IMR-90 (cell line): ENCODE data around the gene TTLL7. TPM values are rescaled to one million over a fixed set of nuclear protein-coding genes. Genes with fewer than 3 reads are reported as not detected.

Source experiments
- ATAC-seq: fragments of 200-7000 bp; cut with Tn5 transposase; 2 replicates; pipeline ENCODE4 v1.9.1; 2020; ENCODE audit warnings: low read depth, mild to moderate bottlenecking, moderate library complexity
- BruUV-seq: library from RNA; stranded (reverse); fragments of 400-500 nt; replicated peaks from 2 replicates; lab custom pipeline; 2021; lab: Mats Ljungman, UMichigan
- CTCF ChIA-PET: fragments of 300-600 bp; formaldehyde crosslinking; extraction: SDS; loops from one replicate; lab custom pipeline; 2021; ENCODE audit warnings: antibody characterized with exemption; lab: Yijun Ruan, JAX
- POLR2A ChIA-PET: fragments of 300-600 bp; sonication (Branson Sonifier 250); formaldehyde crosslinking; loops from one replicate; lab custom pipeline; 2022; ENCODE audit warnings: antibody characterized with exemption; ENCODE audit not compliant: unreplicated experiment; lab: Charles Lee
- DNase-seq: peaks from one replicate; pipeline ENCODE4 v3.0.0; 2013
- H2AFZ ChIP-seq: replicated peaks from 2 replicates; pipeline ENCODE3; 2013; ENCODE audit warnings: low read length, mild to moderate bottlenecking; ENCODE audit not compliant: poor library complexity
- H2AK5ac ChIP-seq: 2 replicates; pipeline ENCODE4 v1.6.1; 2013; ENCODE audit warnings: low read depth, low read length, inconsistent platforms
- H2AK9ac ChIP-seq: replicated peaks from 2 replicates; pipeline ENCODE3; 2013; ENCODE audit warnings: mild to moderate bottlenecking, low read depth, low read length, moderate library complexity; ENCODE audit not compliant: poor library complexity
- H2BK120ac ChIP-seq: 2 replicates; pipeline ENCODE4 v1.6.1; 2013; ENCODE audit warnings: low read depth, low read length, inconsistent platforms
- H2BK15ac ChIP-seq: 3 replicates; pipeline ENCODE4 v1.6.1; 2013; ENCODE audit warnings: low read depth, low read length, inconsistent platforms
- H2BK20ac ChIP-seq: 2 replicates; pipeline ENCODE4 v1.6.1; 2013; ENCODE audit warnings: low read depth, mild to moderate bottlenecking, inconsistent platforms, low read length, moderate library complexity
- H2BK5ac ChIP-seq: 2 replicates; pipeline ENCODE4 v1.6.1; 2013; ENCODE audit warnings: mild to moderate bottlenecking, low read depth, low read length, inconsistent platforms; ENCODE audit not compliant: poor library complexity, severe bottlenecking
- H3K14ac ChIP-seq: replicated peaks from 2 replicates; pipeline ENCODE4 v1.6.1; 2013; ENCODE audit warnings: low read depth, low read length, inconsistent platforms
- H3K18ac ChIP-seq: 2 replicates; pipeline ENCODE4 v1.6.1; 2013; ENCODE audit warnings: low read depth, low read length, control low read depth
- H3K23ac ChIP-seq: 2 replicates; pipeline ENCODE4 v1.6.1; 2013; ENCODE audit warnings: low read depth, low read length, inconsistent platforms
- H3K27ac ChIP-seq: 2 replicates; pipeline ENCODE4 v1.5.1; 2013; ENCODE audit warnings: mild to moderate bottlenecking, control low read depth, low read length; ENCODE audit not compliant: insufficient read depth
- H3K27me3 ChIP-seq: 2 replicates; pipeline ENCODE4 v1.6.1; 2013; ENCODE audit warnings: low read length; ENCODE audit not compliant: control insufficient read depth, insufficient read depth
- H3K36me3 ChIP-seq: 2 replicates; pipeline ENCODE4 v1.6.1; 2013; ENCODE audit warnings: low read length, mixed read lengths; ENCODE audit not compliant: control insufficient read depth, insufficient read depth
- H3K4ac ChIP-seq: 2 replicates; pipeline ENCODE4 v1.6.1; 2013; ENCODE audit warnings: low read depth, low read length, inconsistent platforms
- H3K4me1 ChIP-seq: 2 replicates; pipeline ENCODE4 v1.6.1; 2013; ENCODE audit warnings: low read length, mixed read lengths; ENCODE audit not compliant: control insufficient read depth, insufficient read depth
- H3K4me2 ChIP-seq: 2 replicates; pipeline ENCODE4 v1.6.1; 2013; ENCODE audit warnings: low read depth, mild to moderate bottlenecking, control low read depth, low read length, moderate library complexity
- H3K4me3 ChIP-seq: 2 replicates; pipeline ENCODE4 v1.5.1; 2013; ENCODE audit warnings: low read depth, mild to moderate bottlenecking, control low read depth, low read length, moderate library complexity; ENCODE audit not compliant: insufficient read depth
- H3K56ac ChIP-seq: 2 replicates; pipeline ENCODE4 v1.6.1; 2013; ENCODE audit warnings: low read length, inconsistent platforms; ENCODE audit not compliant: insufficient read depth; ENCODE audit errors: extremely low read depth
- H3K79me1 ChIP-seq, 2 experiments: 2 replicates each; pipeline ENCODE4 v1.6.1; 2013; ENCODE audit warnings: low read length in 2 of 2, inconsistent platforms in 1 of 2, low read depth in 1 of 2
- H3K9ac ChIP-seq: 2 replicates; pipeline ENCODE4 v1.6.1; 2013; ENCODE audit warnings: low read depth, low read length, control low read depth
- H3K9me1 ChIP-seq: 2 replicates; pipeline ENCODE4 v1.6.1; 2013; ENCODE audit warnings: low read length, inconsistent platforms; ENCODE audit not compliant: insufficient read depth
- H3K9me3 ChIP-seq: 2 replicates; pipeline ENCODE4 v1.6.1; 2013; ENCODE audit warnings: low read length; ENCODE audit not compliant: control insufficient read depth, insufficient read depth
- H4K20me1 ChIP-seq: 2 replicates; pipeline ENCODE4 v1.6.1; 2013; ENCODE audit warnings: low read length, inconsistent platforms; ENCODE audit not compliant: insufficient read depth
- H4K5ac ChIP-seq: 2 replicates; pipeline ENCODE4 v1.6.1; 2013; ENCODE audit warnings: mild to moderate bottlenecking, low read depth, low read length, control low read depth
- H4K8ac ChIP-seq, 2 experiments: 2 replicates each; pipeline ENCODE4 v1.6.1; 2013; ENCODE audit warnings: low read depth in 2 of 2, low read length in 2 of 2, control low read depth in 1 of 2, inconsistent platforms in 1 of 2
- H4K91ac ChIP-seq: 2 replicates; pipeline ENCODE4 v1.6.1; 2013; ENCODE audit warnings: low read depth, low read length, inconsistent platforms; ENCODE audit not compliant: insufficient read depth
- BHLHE40 ChIP-seq: fragments of 150-350 bp; IDR thresholded peaks from 2 replicates; pipeline ENCODE4 v1.6.1; 2016; ENCODE audit warnings: mild to moderate bottlenecking, low read depth, low read length
- CEBPB ChIP-seq: IDR thresholded peaks from 2 replicates; pipeline ENCODE4 v1.6.1; 2012; ENCODE audit warnings: low read depth, low read length, improper control_type of control experiment
- CHD1 ChIP-seq: IDR thresholded peaks from 2 replicates; pipeline ENCODE4 v1.6.1; 2012; ENCODE audit warnings: low read depth, low read length, improper control_type of control experiment
- CTCF ChIP-seq: conservative IDR thresholded peaks from 2 replicates; pipeline ENCODE4 v1.5.1; 2012; ENCODE audit warnings: mild to moderate bottlenecking, low read depth, low read length, improper control_type of control experiment
- ELK1 ChIP-seq: fragments of 150-350 bp; IDR thresholded peaks from 2 replicates; pipeline ENCODE4 v1.6.1; 2016; ENCODE audit warnings: low read depth, mild to moderate bottlenecking, low read length, moderate library complexity, borderline replicate concordance
- FOS ChIP-seq: fragments of 150-350 bp; IDR thresholded peaks from 2 replicates; pipeline ENCODE4 v1.6.1; 2016; ENCODE audit warnings: low read depth, low read length
- MAFK ChIP-seq: IDR thresholded peaks from 2 replicates; pipeline ENCODE4 v1.6.1; 2012; ENCODE audit warnings: low read depth, low read length, improper control_type of control experiment
- MAZ ChIP-seq: IDR thresholded peaks from 2 replicates; pipeline ENCODE4 v1.6.1; 2012; ENCODE audit warnings: low read depth, mild to moderate bottlenecking, low read length, improper control_type of control experiment, moderate library complexity, borderline replicate concordance
- MXI1 ChIP-seq: IDR thresholded peaks from 2 replicates; pipeline ENCODE4 v1.6.1; 2012; ENCODE audit warnings: low read depth, mild to moderate bottlenecking, low read length, moderate library complexity, borderline replicate concordance
- NFE2L2 ChIP-seq: fragments of 150-350 bp; IDR thresholded peaks from 2 replicates; pipeline ENCODE4 v1.6.1; 2016; ENCODE audit warnings: low read depth, mild to moderate bottlenecking, low read length
- POLR2A ChIP-seq: IDR thresholded peaks from 2 replicates; pipeline ENCODE4 v1.6.1; 2012; ENCODE audit warnings: mild to moderate bottlenecking, low read depth, low read length
- RAD21 ChIP-seq: IDR thresholded peaks from 2 replicates; pipeline ENCODE4 v1.6.1; 2012; ENCODE audit warnings: low read length, improper control_type of control experiment
- RCOR1 ChIP-seq: IDR thresholded peaks from 2 replicates; pipeline ENCODE4 v1.6.1; 2012; ENCODE audit warnings: mild to moderate bottlenecking, low read length, improper control_type of control experiment; ENCODE audit not compliant: insufficient replicate concordance
- RFX5 ChIP-seq: IDR thresholded peaks from 2 replicates; pipeline ENCODE4 v1.8.0; 2012; ENCODE audit warnings: low read depth, mild to moderate bottlenecking, low read length, moderate library complexity
- SMC3 ChIP-seq: fragments of 150-350 bp; IDR thresholded peaks from 2 replicates; pipeline ENCODE4 v1.6.1; 2016; ENCODE audit warnings: low read depth, mild to moderate bottlenecking, antibody characterized with exemption, low read length, moderate library complexity
- USF2 ChIP-seq: fragments of 150-350 bp; IDR thresholded peaks from 2 replicates; pipeline ENCODE4 v1.6.1; 2017; ENCODE audit warnings: mild to moderate bottlenecking, antibody characterized with exemption, low read length, low read depth
- WGBS, 2 experiments: methylation state at CpG; one replicate each; pipeline versions ENCODE4 v1.1.5 to v1.1.7; 2013; ENCODE audit warnings: missing lambda C conversion rate in 2 of 2; ENCODE audit not compliant: insufficient read length in 1 of 2; ENCODE audit errors: extremely low coverage in 2 of 2; 5-methylcytosine and 5-hydroxymethylcytosine counted together
- dilution Hi-C: fragments of 300-500 bp; cut with HindIII; formaldehyde crosslinking; loops from one replicate; pipeline ENCODE4 v1.14.3; 2018; ENCODE audit warnings: low sequenced_read_pairs; ENCODE audit not compliant: unreplicated experiment
- in situ Hi-C: fragments of 300-500 bp; cut with MboI; formaldehyde crosslinking; loops from 3 replicates; pipeline ENCODE4 v1.14.3; 2019; ENCODE audit warnings: low sequenced_read_pairs, inconsistent platforms, mixed read lengths
- intact Hi-C: fragments of 100-400 bp; cut with micrococcal nuclease; formaldehyde crosslinking; loops from 2 replicates; pipeline ENCODE4 v1.10.0; 2022
- polyA plus RNA-seq, 3 experiments: library from polyadenylated mRNA; depleted of rRNA; stranded (reverse); fragments of >200 nt; gene quantifications; 2 replicates each; pipeline ENCODE4 v1.2.3, GENCODE V29; 2012; ENCODE audit warnings: low replicate concordance in 1 of 3
- total RNA-seq: library from RNA; depleted of rRNA; stranded (reverse); fragments of >200 nt; gene quantifications from 2 replicates; pipeline ENCODE4 v1.2.3, GENCODE V29; 2012

The TTLL7 gene
- total and polyA plus RNA-seq, 2 of the 4 experiments (the other 2 are of a cell fraction), result 5.7 to 8.1 TPM

GRCh38 chr1:83923553-83923952, 75.4 kb downstream of the TTLL7 start:
- BruUV-seq, result no TSS peak
- in situ Hi-C loops (loop anchor here (5.0 to 10.0 kb wide), 3 partner anchors 199 to 851 kb away; no protein-coding TSS in a partner anchor), dilution Hi-C loops (no loop called here), intact Hi-C loops (no loop called here)
- DNase-seq, result no peak
- H3K4ac ChIP-seq, result no peak overlapping the region
- ChIA-PET CTCF (interaction anchor here (0.7 to 1.2 kb wide), 3 partner anchors 17 to 220 kb away, joined by 3 read pairs; partner anchors contain the start of gene PRKACB), POLR2A (no interaction called here)
- H3K18ac ChIP-seq, result no peak overlapping the region
- no peak overlapping the region for H2BK20ac ChIP-seq
- no peaks in the 10 kb centered on the region for H3K27me3 ChIP-seq
- H2AFZ ChIP-seq, result no peak overlapping the region
- H3K9ac ChIP-seq, result no peak overlapping the region
- H4K5ac ChIP-seq, result no peak overlapping the region
- no peaks in the 10 kb centered on the region for H4K20me1 ChIP-seq
- no peak overlapping the region for H3K56ac ChIP-seq
- no peak overlapping the region for H2AK5ac ChIP-seq
- H3K27ac ChIP-seq, result no peak overlapping the region
- no CpG with 5 or more reads among the region's 2 CpGs for WGBS, 2 experiments
- no peak overlapping the region for H4K91ac ChIP-seq
- no peak overlapping the region for H3K4me3 ChIP-seq
- no peak overlapping the region for H3K4me2 ChIP-seq
- H3K36me3 ChIP-seq, result peaks cover 4% of the 10 kb centered on the region; the same call in 1 of the 2 replicates
- no peak overlapping the region for H2AK9ac ChIP-seq
- H2BK15ac ChIP-seq, result no peak overlapping the region
- no peaks in the 10 kb centered on the region for H3K9me3 ChIP-seq
- TF ChIP-seq FOS (no peak), RFX5 (no peak), NFE2L2 (no peak), MAZ (no peak), CTCF (no peak), MXI1 (no peak), CHD1 (no peak), CEBPB (no peak), USF2 (no peak), ELK1 (no peak), POLR2A (no peak), BHLHE40 (no peak), MAFK (no peak), RAD21 (no peak), SMC3 (no peak), RCOR1 (no peak)
- H2BK120ac ChIP-seq, result no peak overlapping the region
- no peak overlapping the region for H3K23ac ChIP-seq
- no peak overlapping the region for H2BK5ac ChIP-seq
- peaks cover 6% of the 10 kb centered on the region; the same call in 1 of the 2 replicates for H3K4me1 ChIP-seq
- H3K79me1 ChIP-seq, result no peaks in the 10 kb centered on the region
- ATAC-seq, result no peak
- no peak overlapping the region for H4K8ac ChIP-seq
- H3K14ac ChIP-seq, result no peak overlapping the region
- 0 out of 2 replicates have a peak, but pooled peaks cover 2% of the 10 kb centered on the region for H3K9me1 ChIP-seq
